K562 (cell line): ENCODE results near the gene HRC. TPM values are rescaled to one million over a fixed set of nuclear protein-coding genes. Genes with fewer than 3 reads are reported as not detected.
A peak's percentile ranks its signal among the peaks of the same experiment; 100 is the strongest.

Source experiments
- CEBPG ChIP-seq, 3 experiments: fragments of 200-800 bp in 1 of 3; sonication (Bioruptor generic) in 1 of 3; sonication (generic) in 1 of 3; formaldehyde crosslinking in 1 of 3; IDR thresholded peaks in 2 of 3; conservative IDR thresholded peaks in 1 of 3; 2 replicates each; pipeline versions ENCODE4 v1.6.1 to v1.8.0; 2016 to 2022; ENCODE audit warnings: missing compliant biosample characterization in 2 of 3, missing genetic modification characterization in 2 of 3, mild to moderate bottlenecking in 1 of 3, missing genetic modification reagents in 1 of 3
- DDX20 ChIP-seq: fragments of 450-650 bp; IDR thresholded peaks from 2 replicates; pipeline ENCODE4 v1.6.1; 2016; ENCODE audit warnings: missing genetic modification characterization, low read depth, mild to moderate bottlenecking, missing compliant biosample characterization, moderate library complexity
- ETV5 ChIP-seq: sonication (generic); formaldehyde crosslinking; IDR thresholded peaks from 2 replicates; pipeline ENCODE4 v1.4.0; 2020; ENCODE audit warnings: low read depth, mild to moderate bottlenecking, missing genetic modification reagents
- HMGN3 ChIP-seq: IDR thresholded peaks from 2 replicates; pipeline ENCODE4 v1.6.1; 2011; ENCODE audit warnings: borderline replicate concordance, low read depth, mild to moderate bottlenecking, mixed read lengths, low read length; ENCODE audit not compliant: insufficient read length; ENCODE audit errors: extremely low read depth
- IRF2 ChIP-seq: sonication (generic); formaldehyde crosslinking; IDR thresholded peaks from 2 replicates; pipeline ENCODE4 v1.8.1; 2022; ENCODE audit warnings: mild to moderate bottlenecking, missing genetic modification reagents
- JUN ChIP-seq, 2 experiments: sonication (generic) in 1 of 2; formaldehyde crosslinking in 1 of 2; IDR thresholded peaks; 2 replicates each; pipeline versions ENCODE4 v1.6.1 to v1.8.0; 2012 to 2022; ENCODE audit warnings: borderline replicate concordance in 2 of 2, mild to moderate bottlenecking in 2 of 2, improper control_type of control experiment in 1 of 2, low read depth in 1 of 2, low read length in 1 of 2, missing genetic modification reagents in 1 of 2
- KLF6 ChIP-seq: fragments of 250-450 bp; sonication (Bioruptor Pico); IDR thresholded peaks from 2 replicates; pipeline ENCODE4 v1.4.0; 2020; ENCODE audit warnings: mild to moderate bottlenecking, moderate library complexity, borderline replicate concordance
- NR2F6 ChIP-seq: fragments of 450-650 bp; formaldehyde crosslinking; IDR thresholded peaks from 2 replicates; pipeline ENCODE4 v1.4.0; 2020; ENCODE audit warnings: mild to moderate bottlenecking
- PYGO2 ChIP-seq: fragments of 450-650 bp; IDR thresholded peaks from 2 replicates; pipeline ENCODE4 v1.6.1; 2016; ENCODE audit warnings: mild to moderate bottlenecking, missing genetic modification characterization, moderate library complexity, missing compliant biosample characterization
- TBP ChIP-seq: optimal IDR thresholded peaks from 2 replicates; pipeline ENCODE3; 2011; ENCODE audit warnings: low read depth, low read length, improper control_type of control experiment
- YBX1 ChIP-seq: fragments of 450-650 bp; IDR thresholded peaks from 2 replicates; pipeline ENCODE4 v1.7.1; 2016; ENCODE audit warnings: mild to moderate bottlenecking
- YY1 ChIP-seq, 3 experiments: IDR thresholded peaks; 2 replicates each; pipeline ENCODE4 v1.6.1; 2011; ENCODE audit warnings: low read length in 2 of 3, mild to moderate bottlenecking in 2 of 3, moderate library complexity in 2 of 3, borderline replicate concordance in 1 of 3, control low read depth in 1 of 3, low read depth in 1 of 3; ENCODE audit not compliant: insufficient read depth in 3 of 3, insufficient replicate concordance in 2 of 3, control insufficient read depth in 1 of 3, insufficient read length in 1 of 3; ENCODE audit errors: extremely low read depth in 1 of 3
- ZNF695 ChIP-seq: fragments of 450-650 bp; formaldehyde crosslinking; IDR thresholded peaks from 2 replicates; pipeline ENCODE4 v1.4.0; 2020; ENCODE audit warnings: mild to moderate bottlenecking, moderate library complexity
- ZSCAN29 ChIP-seq: fragments of 450-650 bp; IDR thresholded peaks from 2 replicates; pipeline ENCODE4 v1.6.1; 2017
- ZZZ3 ChIP-seq: fragments of 450-650 bp; IDR thresholded peaks from 2 replicates; pipeline ENCODE4 v1.6.1; 2016; ENCODE audit warnings: antibody characterized with exemption, mild to moderate bottlenecking, moderate library complexity
- polyA plus RNA-seq, 8 experiments: library from polyadenylated mRNA; depleted of rRNA in 4 of 8; stranded (reverse) in 5 of 8; unstranded in 3 of 8; fragments of >200 nt; fragmentation: Nextera tagmentation in 2 of 8; fragmentation: Illumina TruSeq in 1 of 8; extraction: Ambion mirVana in 2 of 8; extraction: Trizol in 1 of 8; gene quantifications; 2 replicates each; pipeline versions ENCODE4 v1.2.1 to v1.2.3, GENCODE V29; 2011 to 2014; ENCODE audit warnings: inconsistent platforms in 1 of 8, missing spikeins in 1 of 8
- total RNA-seq, 7 experiments: library from RNA; depleted of rRNA in 6 of 7; stranded (reverse); fragments of >200 nt in 6 of 7; fragmentation: Illumina TruSeq in 2 of 7; extraction: Trizol in 2 of 7; gene quantifications; 2 replicates each; pipeline versions ENCODE4 v1.2.1 to v1.2.3, GENCODE V29; 2011 to 2021; ENCODE audit warnings: low replicate concordance in 1 of 7
- TF ChIP-seq, protein P1 (sequence below): fragments of 250-450 bp; sonication (Bioruptor Pico); IDR thresholded peaks from 2 replicates; pipeline ENCODE4 v1.5.0; 2020; ENCODE audit warnings: mild to moderate bottlenecking, borderline replicate concordance
- TF ChIP-seq, protein P2 (sequence below): fragments of 250-450 bp; sonication (Bioruptor Pico); IDR thresholded peaks from 2 replicates; pipeline ENCODE4 v1.8.0; 2022; ENCODE audit warnings: moderate library complexity, mild to moderate bottlenecking, inconsistent platforms
- TF ChIP-seq, protein P3 (sequence below): fragments of 450-650 bp; formaldehyde crosslinking; IDR thresholded peaks from 2 replicates; pipeline ENCODE4 v1.4.0; 2020; ENCODE audit warnings: mild to moderate bottlenecking, moderate library complexity
- TF ChIP-seq, protein P4 (sequence below): sonication (generic); formaldehyde crosslinking; IDR thresholded peaks from 2 replicates; pipeline ENCODE4 v1.8.1; 2023; ENCODE audit warnings: mild to moderate bottlenecking, missing genetic modification reagents

HRC gene
- total and polyA plus RNA-seq, 9 of the 15 experiments (the other 6 are each of a cell fraction or from before 2014, with no cell fraction given), result 0.66 to 18.7 (median 13.1) TPM

DNA sequence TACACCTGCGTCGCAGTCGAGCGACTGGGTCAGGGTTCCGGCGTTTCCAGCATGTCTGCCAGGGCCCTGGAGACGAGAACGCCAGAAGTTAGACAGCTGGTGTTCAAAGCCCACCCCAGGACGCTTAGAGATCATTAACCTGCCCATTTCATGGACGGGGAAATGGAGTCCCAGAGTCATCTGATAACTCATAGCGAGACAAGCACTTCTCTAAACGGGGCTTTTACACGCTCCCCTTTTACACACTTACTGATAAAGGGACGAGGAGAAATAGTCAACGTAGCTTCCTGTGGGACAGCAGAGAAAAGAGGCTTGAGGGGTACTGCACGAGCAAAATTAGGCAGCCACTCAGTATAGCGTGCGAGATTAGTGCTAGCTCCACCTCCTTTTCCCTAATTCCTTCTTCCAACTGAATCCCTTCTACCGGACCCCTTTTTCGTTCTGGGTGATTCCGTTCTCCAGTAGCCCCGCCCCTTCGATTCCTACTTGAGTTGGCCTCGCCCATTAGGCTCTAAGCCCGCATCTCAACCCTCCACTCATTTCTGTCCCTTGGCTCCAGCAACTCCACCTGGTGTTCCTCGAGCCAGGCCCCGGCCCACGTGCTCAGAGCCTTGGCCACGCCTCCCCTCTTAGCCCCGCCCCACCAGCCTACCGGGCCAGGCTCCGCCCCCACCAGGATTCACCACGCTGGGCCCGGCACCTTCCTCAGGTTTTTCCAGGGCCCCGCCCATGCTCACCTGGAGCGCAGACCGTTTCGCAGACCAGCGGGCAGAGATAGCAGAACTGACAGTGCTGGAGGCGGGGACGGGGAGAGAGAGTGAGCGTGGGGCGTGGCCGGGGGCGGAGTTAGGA, 3.7 kb downstream of the HRC start (continued):
- TF ChIP-seq, protein P1, sequence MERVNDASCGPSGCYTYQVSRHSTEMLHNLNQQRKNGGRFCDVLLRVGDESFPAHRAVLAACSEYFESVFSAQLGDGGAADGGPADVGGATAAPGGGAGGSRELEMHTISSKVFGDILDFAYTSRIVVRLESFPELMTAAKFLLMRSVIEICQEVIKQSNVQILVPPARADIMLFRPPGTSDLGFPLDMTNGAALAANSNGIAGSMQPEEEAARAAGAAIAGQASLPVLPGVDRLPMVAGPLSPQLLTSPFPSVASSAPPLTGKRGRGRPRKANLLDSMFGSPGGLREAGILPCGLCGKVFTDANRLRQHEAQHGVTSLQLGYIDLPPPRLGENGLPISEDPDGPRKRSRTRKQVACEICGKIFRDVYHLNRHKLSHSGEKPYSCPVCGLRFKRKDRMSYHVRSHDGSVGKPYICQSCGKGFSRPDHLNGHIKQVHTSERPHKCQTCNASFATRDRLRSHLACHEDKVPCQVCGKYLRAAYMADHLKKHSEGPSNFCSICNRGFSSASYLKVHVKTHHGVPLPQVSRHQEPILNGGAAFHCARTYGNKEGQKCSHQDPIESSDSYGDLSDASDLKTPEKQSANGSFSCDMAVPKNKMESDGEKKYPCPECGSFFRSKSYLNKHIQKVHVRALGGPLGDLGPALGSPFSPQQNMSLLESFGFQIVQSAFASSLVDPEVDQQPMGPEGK (CRISPR knock-in tag), result no peak
- TF ChIP-seq TBP, result peak; percentile 69
- no peak for TF ChIP-seq KLF6 (CRISPR knock-in tag)
- no peak for TF ChIP-seq PYGO2 (tag)
- peak in 1 of 3 experiments; percentile 49 for TF ChIP-seq YY1 (IDR thresholded peaks at IDR 0.05; ENCODE audit: borderline replicate concordance in 1 of 3, control insufficient read depth in 1 of 3, extremely low read depth in 1 of 3, insufficient read depth in 3 of 3, insufficient read length in 1 of 3, insufficient replicate concordance in 2 of 3, low read depth in 1 of 3, low read length in 2 of 3)
- TF ChIP-seq ZSCAN29, result peak; percentile 56; the same call in 1 of the 2 replicates
- no peak for TF ChIP-seq YBX1
- TF ChIP-seq, protein P2, sequence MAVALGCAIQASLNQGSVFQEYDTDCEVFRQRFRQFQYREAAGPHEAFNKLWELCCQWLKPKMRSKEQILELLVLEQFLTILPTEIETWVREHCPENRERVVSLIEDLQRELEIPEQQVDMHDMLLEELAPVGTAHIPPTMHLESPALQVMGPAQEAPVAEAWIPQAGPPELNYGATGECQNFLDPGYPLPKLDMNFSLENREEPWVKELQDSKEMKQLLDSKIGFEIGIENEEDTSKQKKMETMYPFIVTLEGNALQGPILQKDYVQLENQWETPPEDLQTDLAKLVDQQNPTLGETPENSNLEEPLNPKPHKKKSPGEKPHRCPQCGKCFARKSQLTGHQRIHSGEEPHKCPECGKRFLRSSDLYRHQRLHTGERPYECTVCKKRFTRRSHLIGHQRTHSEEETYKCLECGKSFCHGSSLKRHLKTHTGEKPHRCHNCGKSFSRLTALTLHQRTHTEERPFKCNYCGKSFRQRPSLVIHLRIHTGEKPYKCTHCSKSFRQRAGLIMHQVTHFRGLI (CRISPR knock-in tag), result no peak
- TF ChIP-seq DDX20 (tag), result no peak
- no peak for TF ChIP-seq IRF2
- no peak for TF ChIP-seq ETV5 (CRISPR knock-in tag)
- TF ChIP-seq ZZZ3, result no peak
- TF ChIP-seq, protein P3, sequence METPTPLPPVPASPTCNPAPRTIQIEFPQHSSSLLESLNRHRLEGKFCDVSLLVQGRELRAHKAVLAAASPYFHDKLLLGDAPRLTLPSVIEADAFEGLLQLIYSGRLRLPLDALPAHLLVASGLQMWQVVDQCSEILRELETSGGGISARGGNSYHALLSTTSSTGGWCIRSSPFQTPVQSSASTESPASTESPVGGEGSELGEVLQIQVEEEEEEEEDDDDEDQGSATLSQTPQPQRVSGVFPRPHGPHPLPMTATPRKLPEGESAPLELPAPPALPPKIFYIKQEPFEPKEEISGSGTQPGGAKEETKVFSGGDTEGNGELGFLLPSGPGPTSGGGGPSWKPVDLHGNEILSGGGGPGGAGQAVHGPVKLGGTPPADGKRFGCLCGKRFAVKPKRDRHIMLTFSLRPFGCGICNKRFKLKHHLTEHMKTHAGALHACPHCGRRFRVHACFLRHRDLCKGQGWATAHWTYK, result no peak
- TF ChIP-seq NR2F6 (CRISPR knock-in tag), result no peak
- TF ChIP-seq ZNF695 (CRISPR knock-in tag), result no peak
- no peak for TF ChIP-seq CEBPG (CRISPR knock-in tag; IDR thresholded peaks at IDR 0.05)
- TF ChIP-seq CEBPG (tag; conservative IDR thresholded peaks at IDR 0.05 in 1 of 2, IDR thresholded peaks at IDR 0.05 in 1 of 2), result no peak
- peak; percentile 61 for TF ChIP-seq HMGN3
- peak; percentile 74; the same call in 1 of the 2 replicates for TF ChIP-seq JUN (IDR thresholded peaks at IDR 0.05; ENCODE audit: borderline replicate concordance, low read depth, low read length)
- 0 out of 2 replicates have a peak, but pooled peaks have one; percentile 14 for TF ChIP-seq JUN (CRISPR knock-in tag; IDR thresholded peaks at IDR 0.05; ENCODE audit: borderline replicate concordance)
- TF ChIP-seq, protein P4, sequence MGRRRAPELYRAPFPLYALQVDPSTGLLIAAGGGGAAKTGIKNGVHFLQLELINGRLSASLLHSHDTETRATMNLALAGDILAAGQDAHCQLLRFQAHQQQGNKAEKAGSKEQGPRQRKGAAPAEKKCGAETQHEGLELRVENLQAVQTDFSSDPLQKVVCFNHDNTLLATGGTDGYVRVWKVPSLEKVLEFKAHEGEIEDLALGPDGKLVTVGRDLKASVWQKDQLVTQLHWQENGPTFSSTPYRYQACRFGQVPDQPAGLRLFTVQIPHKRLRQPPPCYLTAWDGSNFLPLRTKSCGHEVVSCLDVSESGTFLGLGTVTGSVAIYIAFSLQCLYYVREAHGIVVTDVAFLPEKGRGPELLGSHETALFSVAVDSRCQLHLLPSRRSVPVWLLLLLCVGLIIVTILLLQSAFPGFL, result no peak
